ENCODE measurements around the gene PDE4B. TPM values are rescaled to one million over a fixed set of nuclear protein-coding genes. Genes with fewer than 3 reads are reported as not detected.

PDE4B gene
- total and polyA plus RNA-seq, 10 of the 15 experiments (the other 5 are each of a cell fraction or from before 2014, with no cell fraction given), result 3.0 to 13.2 (median 5.7) TPM

DNA sequence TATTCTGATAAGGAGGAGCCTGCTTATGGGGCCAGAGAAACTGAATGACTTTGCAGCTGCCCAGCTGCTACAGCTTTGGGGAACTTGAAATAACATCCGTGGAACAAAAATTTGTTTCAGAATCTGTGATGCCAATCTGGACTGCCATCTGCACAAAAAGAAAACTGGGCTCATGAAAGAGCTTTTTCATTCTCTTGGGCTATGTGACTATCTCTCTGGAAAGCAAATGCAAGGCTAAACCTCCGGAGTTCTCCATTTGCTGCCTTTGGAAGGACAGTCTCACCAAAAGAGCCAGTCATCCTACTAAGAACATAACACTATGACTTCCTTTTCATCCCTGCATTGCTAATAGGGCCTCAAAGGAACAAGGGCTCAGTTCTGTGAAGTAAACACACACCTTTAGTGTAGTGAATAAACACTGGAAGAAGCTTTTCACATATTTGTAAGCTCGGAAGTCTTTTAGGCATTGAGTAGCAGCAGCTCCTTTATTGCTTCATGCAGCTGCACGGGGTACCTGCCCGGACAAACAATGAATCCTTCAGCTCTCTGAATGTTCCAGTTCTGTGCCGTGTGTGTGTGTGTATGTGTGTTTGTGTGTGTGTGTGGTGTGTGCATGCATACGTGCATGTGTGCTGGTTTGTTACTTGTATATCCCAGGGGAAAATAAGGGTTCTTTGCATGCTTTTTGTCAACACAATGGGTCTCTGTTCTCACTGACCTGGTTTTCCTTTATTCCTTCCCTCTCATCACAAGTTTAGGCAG is 485.7 kb downstream of the PDE4B start:
- Histone ChIP-seq H3K79me2 (ENCODE audit: control insufficient read depth, insufficient read depth, low read length) (no peaks in the 10 kb centered on the region), H3K4me1 (ENCODE audit: control insufficient read depth, insufficient read depth, low read length) (peaks cover 64% of the 10 kb centered on the region), H3K27ac (ENCODE audit: control insufficient read depth, insufficient read depth) (peak overlapping the region; percentile 71), H3K27me3 (replicated peaks in 1 of 2; ENCODE audit: control insufficient read depth in 2 of 2, insufficient read depth in 2 of 2, low read length in 1 of 2) (no peaks in the 10 kb centered on the region), H3K36me3 (ENCODE audit: control insufficient read depth in 2 of 2, insufficient read depth in 2 of 2, low read length in 1 of 2) (no peaks in the 10 kb centered on the region), H3K9me3 (replicated peaks; ENCODE audit: control insufficient read depth, insufficient read depth, low read length) (no peaks in the 10 kb centered on the region), H2AFZ (ENCODE audit: control insufficient read depth, low read depth, low read length) (peak overlapping the region; percentile 79), H3K9ac (ENCODE audit: control insufficient read depth, insufficient read depth, low read length) (peak overlapping the region; percentile 57), H3K4me3 (peak overlapping the region; percentile 13; the same call in 1 of the 2 replicates), H3K4me2 (ENCODE audit: control insufficient read depth, insufficient read depth) (peak overlapping the region; percentile 91), H4K20me1 (ENCODE audit: control insufficient read depth, insufficient read depth) (no peaks in the 10 kb centered on the region)
- TF ChIP-seq PML (IDR thresholded peaks at IDR 0.05; ENCODE audit: low read length) (no peak), JUNB (IDR thresholded peaks at IDR 0.05) (0 out of 2 replicates have a peak, but pooled peaks have one; percentile 11), REST (IDR thresholded peaks at IDR 0.05; ENCODE audit: low read depth, low read length) (no peak), TCF12 (IDR thresholded peaks at IDR 0.05; ENCODE audit: low read depth, low read length) (peak; percentile 73)
- TF ChIP-seq, protein P1, sequence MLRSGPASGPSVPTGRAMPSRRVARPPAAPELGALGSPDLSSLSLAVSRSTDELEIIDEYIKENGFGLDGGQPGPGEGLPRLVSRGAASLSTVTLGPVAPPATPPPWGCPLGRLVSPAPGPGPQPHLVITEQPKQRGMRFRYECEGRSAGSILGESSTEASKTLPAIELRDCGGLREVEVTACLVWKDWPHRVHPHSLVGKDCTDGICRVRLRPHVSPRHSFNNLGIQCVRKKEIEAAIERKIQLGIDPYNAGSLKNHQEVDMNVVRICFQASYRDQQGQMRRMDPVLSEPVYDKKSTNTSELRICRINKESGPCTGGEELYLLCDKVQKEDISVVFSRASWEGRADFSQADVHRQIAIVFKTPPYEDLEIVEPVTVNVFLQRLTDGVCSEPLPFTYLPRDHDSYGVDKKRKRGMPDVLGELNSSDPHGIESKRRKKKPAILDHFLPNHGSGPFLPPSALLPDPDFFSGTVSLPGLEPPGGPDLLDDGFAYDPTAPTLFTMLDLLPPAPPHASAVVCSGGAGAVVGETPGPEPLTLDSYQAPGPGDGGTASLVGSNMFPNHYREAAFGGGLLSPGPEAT (IDR thresholded peaks at IDR 0.05; ENCODE audit: low read depth), result no peak
- no TSS peak for BruUV-seq (replicated peaks)
- 70% methylated on average over 7 of the region's 7 CpGs for WGBS (ENCODE audit: insufficient coverage, insufficient replicate concordance, low lambda C conversion rate, missing lambda C conversion rate)
- intact Hi-C loops (cut with micrococcal nuclease; ENCODE audit: unreplicated experiment), result loop anchor here (10.0 kb wide), 1 partner anchor 656 kb away; no protein-coding TSS in a partner anchor
- FAIRE-seq (no peak), DNase-seq (ENCODE audit: low read depth, low spot score) (peak; percentile 42), ATAC-seq (peak; percentile 17)
- in situ Hi-C loops (cut with MboI), result loop anchor here (25.0 kb wide), 2 partner anchors 884 to 1059 kb away; partner anchors contain the start of gene IL23R
- RAD21 ChIA-PET (ENCODE audit: unreplicated experiment), result interaction anchor here (1.0 to 3.2 kb wide), 14 partner anchors 10 to 167 kb away, joined by 3 to 27 read pairs (median 5); no protein-coding TSS in a partner anchor
- CTCF ChIA-PET, result interaction anchor here (0.6 to 3.2 kb wide), 13 partner anchors 11 to 168 kb away, joined by 3 to 37 read pairs (median 5); no protein-coding TSS in a partner anchor
- POLR2A ChIA-PET, result interaction anchor here (0.6 to 1.3 kb wide), 4 partner anchors 9 to 91 kb away, joined by 3 read pairs; no protein-coding TSS in a partner anchor
- SMC1A ChIA-PET (ENCODE audit: uncharacterized antibody, unreplicated experiment), result interaction anchor here (0.7 to 18.6 kb wide), 25 partner anchors 9 to 167 kb away, joined by 3 to 290 read pairs (median 4); no protein-coding TSS in a partner anchor

Data from GM12878 (cell line).